Spleen (tissue), 11 donors: ENCODE data around the gene SORD. TPM values are rescaled to one million over a fixed set of nuclear protein-coding genes. Genes with fewer than 3 reads are reported as not detected.

Experiments used
- DNase-seq: peaks from one replicate; pipeline ENCODE4 v3.0.0-alpha.2; 2020
- H3K27ac ChIP-seq, 8 donors: fragments of 200-600 bp; sonication (generic) in 7 of 8; 1 replicate in 4 of 8; 2 replicates in 4 of 8; pipeline versions ENCODE4 v1.5.0 to v1.8.0; 2016 to 2021; ENCODE audit warnings: inconsistent platforms in 4 of 8, mild to moderate bottlenecking in 4 of 8, moderate library complexity in 1 of 8
- H3K27me3 ChIP-seq, 7 donors: fragments of 200-600 bp; sonication (generic) in 6 of 7; replicated peaks in 1 of 7; 1 replicate in 4 of 7; 2 replicates in 3 of 7; pipeline versions ENCODE4 v1.5.0 to v1.8.0; 2016 to 2021; ENCODE audit warnings: inconsistent platforms in 3 of 7, mild to moderate bottlenecking in 1 of 7
- H3K36me3 ChIP-seq, 6 donors: fragments of 200-600 bp; sonication (generic) in 5 of 6; 1 replicate in 4 of 6; 2 replicates in 2 of 6; pipeline versions ENCODE4 v1.5.0 to v1.8.0; 2016 to 2021; ENCODE audit warnings: inconsistent platforms in 2 of 6
- H3K4me1 ChIP-seq, 6 donors: fragments of 200-600 bp; sonication (generic) in 5 of 6; 1 replicate in 3 of 6; 2 replicates in 3 of 6; pipeline versions ENCODE4 v1.5.0 to v1.8.0; 2016 to 2021; ENCODE audit warnings: inconsistent platforms in 3 of 6
- H3K4me3 ChIP-seq, 8 donors: fragments of 200-600 bp; sonication (generic) in 7 of 8; 1 replicate in 4 of 8; 2 replicates in 4 of 8; pipeline versions ENCODE4 v1.5.0 to v1.8.0; 2016 to 2021; ENCODE audit warnings: inconsistent platforms in 4 of 8, mild to moderate bottlenecking in 4 of 8, moderate library complexity in 2 of 8
- H3K9me3 ChIP-seq, 8 donors: fragments of 200-600 bp; sonication (generic) in 7 of 8; 1 replicate in 4 of 8; 2 replicates in 4 of 8; pipeline versions ENCODE4 v1.5.0 to v1.8.0; 2016 to 2021; ENCODE audit warnings: inconsistent platforms in 4 of 8
- CTCF ChIP-seq, 11 experiments: fragments of 200-600 bp in 7 of 11; fragments of 450-650 bp in 4 of 11; sonication (generic) in 4 of 11; IDR thresholded peaks in 8 of 11; conservative IDR thresholded peaks in 3 of 11; 1 replicate in 7 of 11; 2 replicates in 4 of 11; pipeline versions ENCODE4 v1.4.0 to v1.8.0; 2016 to 2021; ENCODE audit warnings: antibody characterized with exemption in 11 of 11, inconsistent platforms in 4 of 11, mild to moderate bottlenecking in 1 of 11
- POLR2A ChIP-seq, 3 donors: fragments of 450-650 bp; IDR thresholded peaks; one replicate each; pipeline ENCODE4 v1.5.1; 2017; ENCODE audit warnings: antibody characterized with exemption in 3 of 3, mild to moderate bottlenecking in 1 of 3
- POLR2AphosphoS5 ChIP-seq, 3 donors: sonication (generic); formaldehyde crosslinking; IDR thresholded peaks; one replicate each; pipeline ENCODE4 v1.5.1; 2017; ENCODE audit warnings: antibody characterized with exemption in 3 of 3
- WGBS, 5 donors: extraction: QIAGEN DNeasy Blood & Tissue Kit in 3 of 5; methylation state at CpG; one replicate each; pipeline versions ENCODE4 v1.1.5 to v1.1.7; 2013 to 2018; 5-methylcytosine and 5-hydroxymethylcytosine counted together
- intact Hi-C: fragments of 100-400 bp; cut with DNase I; formaldehyde crosslinking; loops from one replicate; pipeline ENCODE4 v1.15.0; 2023; ENCODE audit warnings: low total_unique reads
- polyA plus RNA-seq, 3 donors: library from polyadenylated mRNA; stranded (reverse); fragments of 200-250 nt; gene quantifications; one replicate each; pipeline ENCODE4 v1.2.1, GENCODE V29; 2013
- total RNA-seq, 7 donors: library from RNA; depleted of rRNA in 3 of 7; stranded (reverse); fragments of >200 nt in 3 of 7; fragmentation: NEBNext Ultra II Directional in 4 of 7; extraction: Animal tissue kit (Norgen Biotek cat#: 25700) in 4 of 7; gene quantifications; one replicate each; pipeline versions ENCODE4 v1.1.0 to v1.2.1, GENCODE V29; 2016 to 2021
- donor health status: healthy with polysubstance abuse.
- donor health status: DM: no; HTN: no; CAD: no; lungs with moderate emphysema.
- donor health status: DM: no; HTN: no; CAD: no.
- donor health status: Bipolar disorder and iron deficiency.
- donor health status: healthy.
- donor health status: DM: no; HTN: no; CAD: no.
- donor health status: DM: yes; HTN: yes; CAD: no.

SORD gene
- total and polyA plus RNA-seq, 10 donors: 2.6 to 12.5 (median 7.7) TPM

GRCh38 chr15:45083223-45083622, 60.2 kb downstream of the SORD start:
- intact Hi-C loops: no loop called here
- Histone ChIP-seq H3K9me3 (no peaks in the 10 kb centered on the region), H3K27ac (no peak overlapping the region), H3K4me3 (no peak overlapping the region), H3K4me1 (no peaks in the 10 kb centered on the region), H3K27me3 (peaks cover 0 to 19% (median 0%) of the 10 kb centered on the region in 7 donors), H3K36me3 (no peaks in the 10 kb centered on the region)
- TF ChIP-seq POLR2A (IDR thresholded peaks at IDR 0.05) (no peak), CTCF (IDR thresholded peaks at IDR 0.05 in 8 of 11, conservative IDR thresholded peaks at IDR 0.05 in 3 of 11) (no peak), POLR2AphosphoS5 (IDR thresholded peaks at IDR 0.05) (no peak)
- no peak for DNase-seq

GRCh38 chr15:45084163-45084562, 61.2 kb downstream of the SORD start:
- intact Hi-C loops: no loop called here
- Histone ChIP-seq H3K27me3 (peaks cover 0 to 22% (median 0%) of the 10 kb centered on the region in 7 donors), H3K36me3 (no peaks in the 10 kb centered on the region), H3K4me1 (no peaks in the 10 kb centered on the region), H3K9me3 (no peaks in the 10 kb centered on the region), H3K4me3 (no peak overlapping the region), H3K27ac (no peak overlapping the region)
- TF ChIP-seq POLR2AphosphoS5 (IDR thresholded peaks at IDR 0.05): no peak
- no peak for TF ChIP-seq POLR2A (IDR thresholded peaks at IDR 0.05)
- no peak for TF ChIP-seq CTCF (IDR thresholded peaks at IDR 0.05 in 8 of 11, conservative IDR thresholded peaks at IDR 0.05 in 3 of 11)
- DNase-seq: no peak
- 75 to 85% (median 77%) methylated on average over 3 of the region's 3 CpGs for WGBS, 5 donors

- TF ChIP-seq POLR2A (IDR thresholded peaks at IDR 0.05) (no peak), POLR2AphosphoS5 (IDR thresholded peaks at IDR 0.05) (no peak), CTCF (IDR thresholded peaks at IDR 0.05 in 8 of 11, conservative IDR thresholded peaks at IDR 0.05 in 3 of 11) (no peak)
- no peak for DNase-seq
- Histone ChIP-seq H3K4me3 (no peak overlapping the region), H3K36me3 (no peaks in the 10 kb centered on the region), H3K27ac (no peak overlapping the region), H3K4me1 (no peaks in the 10 kb centered on the region), H3K9me3 (no peaks in the 10 kb centered on the region), H3K27me3 (peaks cover 0 to 33% (median 0%) of the 10 kb centered on the region in 7 donors)
- WGBS, 5 donors: 65 to 90% (median 76%) methylated on average over 1 of the region's 1 CpG
- intact Hi-C loops: no loop called here
These were observed 64.5 kb downstream of the SORD start for GRCh38 chr15:45087513-45087912.

- TF ChIP-seq CTCF (IDR thresholded peaks at IDR 0.05 in 8 of 11, conservative IDR thresholded peaks at IDR 0.05 in 3 of 11) (no peak), POLR2AphosphoS5 (IDR thresholded peaks at IDR 0.05) (no peak), POLR2A (IDR thresholded peaks at IDR 0.05) (no peak)
- no peaks in the 10 kb centered on the region for H3K4me1 ChIP-seq
- WGBS, 5 donors: 79 to 90% (median 87%) methylated on average over 10 of the region's 10 CpGs
- no peaks in the 10 kb centered on the region for H3K9me3 ChIP-seq
- no peak overlapping the region for H3K4me3 ChIP-seq
- intact Hi-C loops: no loop called here
- H3K36me3 ChIP-seq: no peaks in the 10 kb centered on the region
- no peak for DNase-seq
- H3K27me3 ChIP-seq: peaks cover 0 to 33% (median 0%) of the 10 kb centered on the region in 7 donors
- no peak overlapping the region for H3K27ac ChIP-seq
These were observed 66.1 kb downstream of the SORD start for GRCh38 chr15:45088801-45089711.
